Left renal cortex interstitium (tissue), 4 donors: Measurements from ENCODE around the gene OXTR. TPM values are rescaled to one million over a fixed set of nuclear protein-coding genes. Genes with fewer than 3 reads are reported as not detected.

Experiments used
- DNase-seq, 4 donors: peaks; one replicate each; pipeline ENCODE4 v3.0.0-alpha.2; 2013; ENCODE audit warnings: low read depth in 4 of 4, low spot score in 2 of 4, missing footprints in 1 of 4
- polyA plus RNA-seq, 4 donors: library from polyadenylated mRNA; unstranded; fragments of 120-200 nt; gene quantifications; one replicate each; pipeline ENCODE4 v1.2.1, GENCODE V29; 2013; ENCODE audit not compliant: insufficient read length in 4 of 4

Gene OXTR
- polyA plus RNA-seq, 4 donors: 0.72 to 2.1 (median 1.5) TPM

DNA sequence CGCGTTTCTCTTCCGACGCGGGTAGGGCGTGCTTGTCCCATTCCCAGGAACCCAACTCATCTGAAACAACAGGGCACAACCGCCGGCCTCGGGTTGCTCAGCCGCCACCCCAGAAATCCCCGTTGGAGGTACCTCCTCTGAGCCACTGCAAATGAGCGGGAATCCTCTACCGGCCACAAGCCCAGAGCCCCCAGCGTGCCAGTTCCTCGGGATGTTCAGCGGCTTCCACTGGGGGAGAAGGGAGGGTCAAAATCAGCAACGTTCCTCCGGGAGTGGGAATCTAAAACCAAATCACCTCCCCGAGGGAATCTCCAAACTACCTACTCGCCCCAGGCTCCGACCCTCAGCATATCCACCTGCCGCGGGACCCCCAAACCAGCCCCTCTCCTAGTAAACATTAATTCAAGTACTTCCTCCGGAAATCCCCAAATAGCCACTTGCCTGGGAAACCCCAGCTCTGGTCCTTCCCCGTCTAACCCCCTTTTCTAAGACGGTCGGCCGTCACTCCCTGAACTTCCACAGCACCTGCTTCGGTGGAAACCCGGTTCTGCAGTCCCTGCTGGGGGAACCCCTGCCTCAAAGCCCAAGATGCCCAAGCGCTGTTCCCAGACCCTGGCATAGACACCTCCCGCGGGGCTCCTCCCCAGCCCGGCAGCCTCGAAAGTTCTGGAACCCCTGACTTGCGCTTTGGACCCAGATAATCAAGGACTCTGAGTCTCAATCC, 887 bp downstream of the OXTR start:
- DNase-seq: no peak

DNA sequence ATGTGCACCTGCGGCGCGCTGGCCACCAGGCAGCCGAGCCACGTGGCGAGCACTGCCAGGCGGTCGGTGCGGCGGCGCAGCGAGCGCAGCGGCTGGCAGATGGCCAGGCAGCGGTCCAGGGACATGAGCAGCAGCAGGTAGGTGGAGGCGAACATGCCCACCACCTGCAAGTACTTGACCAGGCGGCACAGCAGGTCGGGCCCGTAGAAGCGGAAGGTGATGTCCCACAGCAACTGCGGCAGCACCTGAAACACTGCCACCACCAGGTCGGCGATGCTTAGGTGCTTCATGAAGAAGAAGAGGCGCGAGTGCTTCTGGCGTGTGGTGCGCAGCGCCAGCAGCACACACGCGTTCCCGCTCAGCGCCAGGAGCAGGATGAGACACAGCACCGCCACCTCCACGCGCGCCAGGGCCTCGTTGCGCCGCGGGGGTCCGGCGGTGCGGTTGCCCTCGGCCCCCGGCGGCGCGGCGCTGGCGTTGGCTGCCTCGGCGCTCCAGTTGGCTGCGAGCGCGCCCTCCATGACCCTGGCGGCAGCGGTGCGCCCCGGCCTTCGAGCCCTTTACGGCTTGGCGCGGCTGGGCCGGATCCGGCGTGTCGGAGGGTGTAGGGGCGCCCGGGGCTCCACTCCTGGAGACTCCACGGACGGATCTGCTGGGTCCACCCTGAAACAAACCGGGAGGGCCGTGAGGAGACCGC, 1.6 kb downstream of the OXTR start:
- no peak for DNase-seq

DNA sequence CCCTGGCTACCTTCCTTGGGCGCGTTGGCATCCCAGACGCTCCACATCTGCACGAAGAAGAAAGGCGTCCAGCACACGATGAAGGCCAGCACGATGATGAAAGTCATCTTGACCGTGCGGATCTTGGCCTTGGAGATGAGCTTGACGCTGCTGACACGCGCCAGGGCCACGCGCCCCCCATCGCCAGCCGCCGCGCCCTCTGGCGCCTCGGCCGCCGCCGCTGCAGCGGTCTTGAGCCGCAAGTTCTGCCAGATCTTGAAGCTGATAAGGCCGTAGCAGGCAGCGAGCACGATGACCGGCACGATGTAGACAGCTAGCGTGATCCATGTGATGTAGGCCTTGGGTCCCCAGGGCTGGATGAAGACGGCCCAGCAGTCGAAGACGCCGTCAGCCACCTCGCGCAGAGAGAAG, 2.2 kb downstream of the OXTR start:
- DNase-seq: no peak

DNA sequence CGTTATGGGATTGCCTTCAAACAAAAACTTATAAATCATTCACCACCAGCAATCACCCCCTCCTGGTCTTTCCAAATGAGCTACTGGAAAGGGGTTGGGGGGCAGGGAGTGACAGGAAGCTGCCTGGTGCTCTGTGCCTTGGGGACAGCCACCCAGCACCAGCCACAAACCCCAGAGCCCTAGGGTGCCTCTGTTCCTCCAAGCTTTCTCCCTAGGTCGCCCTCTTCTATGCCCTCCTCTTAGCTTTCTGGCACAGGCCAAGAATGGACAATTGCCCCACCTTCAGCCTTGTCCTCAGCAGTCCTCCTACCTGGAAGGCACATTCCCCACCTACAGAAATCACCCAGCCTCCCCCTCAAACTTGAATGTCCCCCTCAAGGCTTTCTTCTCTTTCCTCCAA, 3.3 kb downstream of the OXTR start:
- no peak for DNase-seq

DNA sequence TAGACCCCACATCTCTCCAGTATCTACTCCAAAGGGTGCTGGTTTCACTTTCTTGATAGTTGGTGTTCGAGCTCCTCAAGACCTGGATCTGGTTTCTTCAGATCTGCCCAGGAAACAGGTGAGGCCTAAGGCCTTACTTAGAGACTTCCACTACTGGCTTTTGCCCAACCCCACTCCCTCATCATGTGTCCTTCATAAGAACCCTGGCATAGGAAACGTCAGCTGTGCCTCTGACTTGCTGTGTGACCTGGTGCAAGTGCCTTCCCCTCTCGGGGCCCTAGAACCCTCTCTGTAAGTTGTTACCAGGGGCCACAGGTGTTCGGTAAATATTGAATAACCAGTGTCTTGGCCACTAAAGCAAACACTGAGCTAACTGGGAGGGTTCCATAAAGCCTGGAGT, 3.9 kb downstream of the OXTR start:
- DNase-seq: no peak

DNA sequence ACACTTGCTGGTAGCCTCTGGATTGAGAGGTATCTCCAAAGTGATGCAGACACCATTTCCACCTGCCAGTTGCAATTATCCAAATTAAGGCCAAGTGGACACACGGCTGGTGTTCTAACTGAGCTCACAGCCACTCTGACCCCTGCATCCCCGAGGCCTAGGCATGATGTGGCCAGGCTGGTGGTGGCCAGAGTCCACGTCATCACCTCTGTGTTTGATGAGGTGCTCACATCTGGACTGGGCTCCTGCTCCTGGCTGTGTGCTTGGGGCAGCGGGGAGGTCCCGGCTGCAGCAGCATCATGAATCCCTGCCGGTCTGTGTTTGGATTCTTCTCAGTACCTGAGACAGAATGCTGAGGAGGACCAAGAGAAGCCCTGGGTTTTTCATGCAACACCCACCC, 4.9 kb downstream of the OXTR start:
- DNase-seq: no peak

DNA sequence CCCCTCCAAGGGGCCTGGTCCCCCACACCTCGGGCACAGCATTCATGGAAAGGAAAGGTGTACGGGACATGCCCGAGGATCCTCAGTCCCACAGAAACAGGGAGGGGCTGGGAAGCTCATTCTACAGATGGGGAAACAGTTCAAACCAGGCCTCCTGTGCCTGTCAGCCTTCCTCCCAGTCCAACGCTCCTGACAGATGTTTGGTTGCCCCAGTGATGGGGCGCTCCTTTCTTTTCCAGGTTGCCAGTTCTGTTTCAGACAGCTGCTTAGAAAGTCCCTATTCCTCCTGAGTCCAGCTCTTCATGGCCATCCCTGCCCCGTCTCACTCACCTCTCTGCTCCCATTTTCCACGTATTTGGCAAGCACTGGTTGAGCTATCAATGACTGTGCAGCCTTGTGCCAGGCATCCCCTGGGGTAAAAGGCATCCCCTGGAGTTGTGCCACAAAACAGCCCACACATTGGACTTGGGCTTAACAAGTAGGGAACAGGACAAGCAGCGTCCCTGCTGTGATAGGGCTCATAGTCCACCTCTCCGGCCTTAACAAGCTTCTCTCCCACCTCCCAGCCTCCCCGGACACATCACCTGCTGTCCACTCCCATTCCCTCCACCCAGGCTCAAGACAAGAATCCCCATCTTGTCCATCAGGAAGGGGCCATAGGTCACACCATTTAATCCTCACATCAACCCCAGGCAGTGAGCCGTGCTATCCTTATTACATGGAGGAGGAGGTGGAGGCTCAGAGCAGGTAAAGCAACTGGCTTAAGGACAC, 6.6 kb downstream of the OXTR start:
- no peak for DNase-seq

DNA sequence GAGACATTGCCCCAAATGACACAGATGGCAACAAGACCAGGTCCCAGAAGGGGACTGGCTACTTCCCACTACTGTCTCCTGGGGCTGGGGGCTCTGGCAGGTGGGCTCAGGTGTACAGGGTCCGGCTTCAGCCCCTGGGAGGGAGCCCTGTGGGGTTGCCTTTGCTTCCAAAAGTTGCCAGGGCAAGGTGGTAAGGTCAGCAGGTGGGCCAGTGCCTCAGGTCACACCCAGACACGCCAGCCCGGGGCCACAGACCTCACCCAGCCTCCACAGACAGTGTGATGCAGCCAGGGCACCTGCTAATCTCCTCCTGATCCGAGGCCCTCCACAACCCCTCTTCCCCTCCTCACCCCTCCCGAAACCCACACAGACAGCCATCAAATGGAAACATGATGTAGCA, 7.5 kb downstream of the OXTR start:
- DNase-seq: no peak

DNA sequence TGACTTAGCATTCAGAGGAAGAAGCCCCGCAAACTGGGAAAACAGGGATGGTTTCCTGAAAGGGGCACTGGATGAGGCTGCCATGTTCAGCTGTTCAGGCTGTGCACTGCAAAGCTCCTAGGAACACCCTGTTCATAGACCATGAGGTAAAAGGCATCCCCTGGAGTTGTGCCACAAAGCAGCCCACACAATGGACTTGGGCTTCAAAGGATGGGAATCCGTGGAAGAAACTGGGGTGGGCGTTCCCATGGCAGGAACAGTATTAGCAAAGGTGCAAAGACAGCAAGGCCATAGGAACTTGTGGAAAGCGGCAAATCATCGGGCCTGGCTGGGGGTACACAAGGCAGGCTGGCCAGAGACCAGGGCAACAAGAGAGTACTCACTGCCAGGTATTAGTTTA, 8.9 kb downstream of the OXTR start:
- DNase-seq: no peak

DNA sequence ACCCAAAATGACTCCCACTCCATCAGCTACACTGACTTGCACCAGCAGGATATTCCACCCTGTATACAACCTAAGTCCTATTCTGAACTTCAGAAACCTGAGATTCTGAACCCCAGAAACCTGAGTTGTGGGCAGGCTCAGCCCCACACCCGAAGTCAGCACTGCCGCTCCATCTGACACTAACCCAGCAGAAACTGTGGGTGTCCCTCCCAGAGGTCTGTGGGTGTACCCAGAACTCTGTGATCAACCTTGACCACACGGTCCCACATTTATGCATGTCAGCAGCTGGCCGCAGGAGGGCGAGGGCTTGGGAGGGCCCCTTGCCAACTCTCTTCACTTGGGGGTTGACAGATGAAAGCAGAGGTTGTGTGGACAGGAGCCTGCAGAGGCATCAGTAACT, 9.3 kb downstream of the OXTR start:
- no peak for DNase-seq

DNA sequence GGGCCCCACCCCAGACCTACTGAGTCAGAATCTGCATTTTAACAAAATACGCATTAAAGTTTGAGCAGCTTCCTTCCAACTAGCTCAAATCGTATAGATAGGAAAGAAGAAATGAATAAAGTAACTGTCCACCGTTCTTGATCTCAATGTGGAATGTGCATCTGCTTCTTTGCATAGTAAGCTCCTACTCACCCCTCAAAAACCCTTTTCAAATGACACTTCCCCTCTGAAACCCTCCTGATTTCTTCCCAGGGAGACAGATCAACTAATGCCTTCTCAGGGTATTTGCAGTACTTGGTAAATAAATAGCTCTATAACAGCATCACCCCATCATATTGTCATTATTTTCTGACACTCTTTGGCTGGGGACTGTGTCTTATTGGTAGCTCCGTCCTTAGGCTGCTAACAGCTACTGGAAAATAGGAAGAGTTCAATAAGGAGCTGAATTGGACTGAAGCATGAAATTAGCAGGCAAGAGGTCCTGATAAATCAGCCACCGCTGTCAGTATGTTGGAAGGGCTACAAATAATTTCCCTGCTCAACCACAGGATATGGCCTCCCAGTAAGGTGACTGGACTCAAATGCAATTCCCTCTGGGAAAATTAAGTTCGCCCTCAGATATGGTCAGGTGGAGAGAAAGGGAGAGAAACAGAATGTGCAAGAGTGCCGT, 10.2 kb downstream of the OXTR start:
- no peak for DNase-seq

DNA sequence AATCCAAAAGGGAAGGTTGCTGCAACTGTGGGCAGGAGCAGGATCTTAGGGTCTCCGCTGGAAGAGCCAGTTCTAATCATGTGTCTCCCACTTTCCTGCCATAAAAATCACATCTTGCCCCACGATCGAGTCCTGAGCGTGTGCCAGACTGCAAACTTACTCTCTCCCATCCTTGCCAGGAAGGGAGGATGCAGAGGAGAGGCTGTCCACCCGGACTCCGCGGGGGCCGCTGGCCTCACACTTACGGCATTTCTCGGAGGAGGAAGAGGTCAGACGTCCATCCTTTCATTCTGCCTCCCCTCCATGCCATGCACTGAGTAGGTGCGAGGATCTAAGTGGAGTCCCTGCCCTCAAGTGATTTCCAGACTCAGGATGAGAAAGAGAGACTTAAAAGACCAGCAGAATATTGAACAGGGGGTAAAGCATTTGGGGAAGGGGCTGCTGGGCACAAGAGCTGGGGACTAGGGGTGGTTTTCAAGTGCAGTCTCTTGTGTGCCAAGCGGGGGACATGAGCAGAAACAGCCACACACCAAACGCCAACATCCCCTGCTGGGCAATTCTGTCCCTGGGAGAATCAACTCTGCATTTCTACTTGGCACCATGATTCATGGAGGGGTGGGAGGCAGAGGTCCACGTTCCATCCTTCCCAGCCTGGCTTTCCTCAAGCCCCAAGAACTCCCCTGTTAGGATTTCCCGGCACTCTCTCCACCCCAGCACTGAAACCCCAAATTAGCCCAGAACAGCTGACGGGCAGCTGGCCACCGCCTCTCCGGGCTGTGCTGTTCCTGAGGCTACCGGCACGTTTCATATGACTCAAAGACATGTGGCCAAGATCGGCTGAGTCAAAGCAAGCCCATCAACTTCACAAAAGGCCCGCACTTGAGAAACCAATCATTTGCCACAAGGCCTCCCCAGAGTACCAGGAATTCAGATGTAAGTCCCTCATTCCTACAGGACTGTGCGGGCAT, 11.6 kb downstream of the OXTR start:
- DNase-seq: no peak

DNA sequence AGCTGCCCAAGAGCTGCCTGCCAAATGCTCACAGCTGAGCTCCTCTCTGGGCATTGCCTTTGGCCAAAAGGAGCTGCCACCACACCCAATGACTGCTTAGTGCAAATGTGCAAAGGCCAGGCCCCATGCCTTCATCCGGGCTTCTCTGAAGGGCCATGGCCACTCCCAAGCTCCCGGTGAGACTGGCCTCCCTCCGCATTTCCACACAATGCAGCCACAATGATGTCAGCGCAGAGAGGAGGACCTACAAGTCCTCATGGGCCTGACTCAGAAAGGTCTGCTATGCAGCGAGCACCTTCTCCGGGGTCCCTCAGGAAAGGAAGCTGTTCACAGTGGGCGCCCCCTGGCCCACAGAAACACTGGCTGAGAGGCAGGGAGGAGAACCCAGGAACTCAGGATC, 12.7 kb downstream of the OXTR start:
- DNase-seq: no peak

DNA sequence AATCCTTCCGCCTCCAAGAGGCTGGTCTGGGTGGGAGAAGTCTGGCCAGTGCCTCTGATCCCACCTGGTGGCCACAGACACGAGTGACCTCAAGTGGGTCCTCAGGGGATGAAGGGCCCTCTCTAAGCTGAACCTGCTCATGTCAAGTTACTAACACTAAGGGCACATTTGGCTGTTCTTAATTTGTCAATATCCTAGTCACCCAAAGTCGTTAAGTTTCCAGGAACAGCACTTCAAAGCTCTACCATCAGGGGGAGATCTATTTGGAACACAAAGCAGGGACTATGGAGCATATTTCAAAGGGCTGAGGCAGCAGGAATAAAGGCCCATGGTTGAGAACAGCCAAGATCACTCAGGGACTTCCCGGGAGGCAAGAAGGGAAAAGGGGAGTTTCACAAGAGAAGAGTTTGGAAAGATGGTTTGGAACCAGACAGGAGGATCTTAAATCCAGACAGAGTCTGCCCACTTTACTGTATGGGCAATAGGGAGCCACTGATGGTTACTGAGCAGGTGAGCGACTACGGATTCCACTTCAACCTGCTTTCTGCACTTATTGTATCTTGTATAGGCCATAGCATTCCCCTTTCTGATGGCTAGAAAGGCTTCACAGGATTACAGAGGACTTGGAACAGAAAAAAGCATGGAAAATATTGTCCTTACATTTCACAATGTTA, 13.7 kb downstream of the OXTR start:
- DNase-seq: no peak

DNA sequence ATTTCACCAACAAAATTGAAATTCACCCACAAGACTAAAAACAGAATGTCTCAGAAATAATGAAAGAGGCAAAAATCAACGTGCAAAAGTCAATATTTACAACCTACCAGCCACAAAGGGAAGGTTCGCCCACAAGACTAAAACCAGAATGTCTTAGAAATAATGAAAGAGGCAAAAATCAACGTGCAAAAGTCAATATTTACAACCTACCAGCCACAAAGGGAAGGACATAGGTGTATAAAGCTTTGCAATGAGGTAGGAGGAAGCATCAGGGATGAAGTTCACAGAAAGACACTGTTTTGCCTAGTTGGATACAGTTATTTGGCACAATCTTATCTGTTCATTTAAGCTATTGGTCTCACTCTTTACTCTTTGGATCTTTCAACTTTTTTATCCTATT, 14.3 kb downstream of the OXTR start:
- no peak for DNase-seq

DNA sequence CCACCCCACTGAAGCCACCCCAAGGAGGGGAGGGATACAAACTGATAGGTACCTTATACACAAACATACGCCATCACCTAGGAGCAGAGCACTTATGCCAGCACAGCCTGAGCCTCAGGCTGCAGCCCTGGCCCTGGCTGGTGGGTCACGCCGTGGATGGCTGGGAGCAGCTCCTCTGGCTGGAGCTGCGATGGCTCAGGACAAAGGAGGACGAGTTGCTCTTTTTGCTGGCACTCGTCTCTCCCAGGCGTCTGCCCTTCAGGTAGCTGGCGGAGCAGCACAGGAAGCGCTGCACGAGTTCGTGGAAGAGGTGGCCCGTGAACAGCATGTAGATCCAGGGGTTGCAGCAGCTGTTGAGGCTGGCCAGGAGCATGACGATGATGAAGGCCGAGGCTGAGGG, 16.6 kb downstream of the OXTR start:
- no peak for DNase-seq

DNA sequence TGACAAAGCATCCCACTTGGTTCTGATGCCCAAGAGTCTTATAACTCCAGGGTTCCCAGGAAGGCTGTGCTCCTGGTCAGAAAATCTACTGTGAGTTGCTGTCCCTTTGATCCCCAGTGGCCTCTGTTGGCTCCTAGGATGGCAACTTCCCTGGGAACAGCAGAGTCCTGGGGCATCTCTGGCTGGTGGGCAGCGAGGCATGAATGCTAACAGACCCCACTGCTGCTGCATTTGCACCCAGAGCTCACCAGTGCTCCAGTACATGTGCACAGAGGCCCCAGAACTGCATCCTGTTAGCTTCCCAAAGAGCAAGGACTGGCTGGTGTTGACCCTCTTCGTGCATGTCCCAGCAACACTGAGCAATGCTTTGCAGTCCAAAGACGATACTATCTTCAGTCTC, 20.1 kb downstream of the OXTR start:
- DNase-seq: no peak

DNA sequence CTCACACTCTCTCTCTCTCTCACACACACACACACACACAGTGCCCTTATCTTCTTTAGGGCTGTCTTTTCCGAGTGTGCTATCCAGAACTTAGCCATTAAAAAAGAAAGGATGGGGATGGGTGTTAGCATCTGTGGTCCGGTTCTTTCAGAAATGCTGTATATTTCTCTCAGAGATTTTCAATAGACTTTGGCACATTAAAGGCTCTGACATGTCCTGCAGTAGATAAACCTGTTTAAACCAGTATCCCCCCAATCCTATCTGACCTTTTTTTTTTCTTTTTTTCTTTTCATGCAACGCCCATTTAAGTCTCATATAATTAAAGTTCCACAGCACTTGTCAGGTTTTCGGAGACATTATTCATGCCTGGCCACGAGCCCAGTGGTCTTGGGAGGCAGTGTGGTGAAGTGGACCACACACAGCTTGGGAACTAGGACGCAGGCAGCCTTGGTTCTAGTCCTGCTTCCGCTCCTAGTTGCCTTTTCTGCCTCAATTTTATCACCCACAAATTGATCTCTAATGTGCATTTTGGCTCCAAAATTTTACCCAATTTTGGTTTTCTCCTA, 22.6 kb downstream of the OXTR start:
- no peak for DNase-seq
